OCI-LY7 (cell line): ENCODE results near the gene LPIN2. TPM values are rescaled to one million over a fixed set of nuclear protein-coding genes. Genes with fewer than 3 reads are reported as not detected.

Source experiments
- BruUV-seq: library from RNA; stranded (reverse); fragments of 400-500 nt; replicated peaks from 2 replicates; lab custom pipeline; 2021; lab: Mats Ljungman, UMichigan
- CTCF ChIA-PET: fragments of 300-600 bp; sonication (Branson Sonifier 250); formaldehyde crosslinking; loops from one replicate; lab custom pipeline; 2022; ENCODE audit warnings: antibody characterized with exemption; ENCODE audit not compliant: unreplicated experiment; lab: Charles Lee
- POLR2A ChIA-PET: fragments of 300-600 bp; sonication (Branson Sonifier 250); formaldehyde crosslinking; loops from one replicate; lab custom pipeline; 2022; ENCODE audit warnings: antibody characterized with exemption; lab: Charles Lee
- DNase-seq: peaks from one replicate; pipeline ENCODE4 v3.0.0-alpha.2; 2015; ENCODE audit warnings: low spot score
- H2AFZ ChIP-seq: fragments of 200-600 bp; sonication (generic), shearing (Covaris generic); 2 replicates; pipeline ENCODE4 v1.6.1; 2014; ENCODE audit warnings: mild to moderate bottlenecking, antibody characterized with exemption, low read length, moderate library complexity
- H3K27ac ChIP-seq: fragments of 200-600 bp; sonication (generic); 2 replicates; pipeline ENCODE4 v1.5.1; 2014; ENCODE audit warnings: mixed run types, low read depth, mild to moderate bottlenecking, moderate library complexity, low read length, inconsistent platforms; ENCODE audit not compliant: poor library complexity, severe bottlenecking
- H3K36me3 ChIP-seq: fragments of 200-600 bp; sonication (generic); 2 replicates; pipeline ENCODE4 v1.6.1; 2014; ENCODE audit warnings: mild to moderate bottlenecking, antibody characterized with exemption, low read length, moderate library complexity, mixed read lengths; ENCODE audit not compliant: insufficient read depth
- H3K4me1 ChIP-seq: fragments of 200-600 bp; sonication (generic); 2 replicates; pipeline ENCODE4 v1.5.1; 2014; ENCODE audit warnings: mild to moderate bottlenecking, low read length; ENCODE audit not compliant: insufficient read depth, poor library complexity, severe bottlenecking
- H3K4me2 ChIP-seq: fragments of 200-600 bp; sonication (generic); 2 replicates; pipeline ENCODE4 v1.6.1; 2014; ENCODE audit warnings: mild to moderate bottlenecking, low read length
- H3K4me3 ChIP-seq: fragments of 200-600 bp; sonication (generic); 2 replicates; pipeline ENCODE4 v1.5.1; 2014; ENCODE audit warnings: mild to moderate bottlenecking, low read depth, low read length; ENCODE audit not compliant: poor library complexity, severe bottlenecking
- H3K79me2 ChIP-seq: fragments of 200-600 bp; sonication (generic); 2 replicates; pipeline ENCODE4 v1.6.1; 2016; ENCODE audit warnings: low read depth, mild to moderate bottlenecking, low read length, moderate library complexity, mixed read lengths; ENCODE audit not compliant: insufficient read depth
- H3K9me2 ChIP-seq: fragments of 200-600 bp; sonication (generic); 2 replicates; pipeline ENCODE4 v1.6.1; 2016; ENCODE audit warnings: mild to moderate bottlenecking, low read length, mixed read lengths; ENCODE audit not compliant: insufficient read depth
- H3K9me3 ChIP-seq: fragments of 200-600 bp; sonication (generic); 2 replicates; pipeline ENCODE4 v1.6.1; 2014; ENCODE audit warnings: mild to moderate bottlenecking, mixed run types, low read length, mixed read lengths
- H4K20me1 ChIP-seq: fragments of 200-600 bp; sonication (generic); 2 replicates; pipeline ENCODE4 v1.6.1; 2014; ENCODE audit warnings: mild to moderate bottlenecking, antibody characterized with exemption, low read length, moderate library complexity, mixed read lengths; ENCODE audit not compliant: insufficient read depth
- EZH2phosphoT487 ChIP-seq: fragments of 200-600 bp; sonication (generic); IDR thresholded peaks from 2 replicates; pipeline ENCODE4 v1.6.1; 2018; ENCODE audit warnings: low read depth, borderline replicate concordance, mild to moderate bottlenecking, mixed run types, antibody characterized with exemption, low read length, moderate library complexity, mixed read lengths
- intact Hi-C: fragments of 100-400 bp; cut with micrococcal nuclease; formaldehyde crosslinking; loops from one replicate; pipeline ENCODE4 v1.10.0; 2022; ENCODE audit not compliant: unreplicated experiment
- total RNA-seq, 2 experiments: library from RNA; depleted of rRNA in 1 of 2; stranded (reverse); fragments of >200 nt in 1 of 2; shearing (Covaris generic) in 1 of 2; gene quantifications; 2 replicates each; pipeline ENCODE4 v1.2.3, GENCODE V29; 2014 to 2022
- TF ChIP-seq, protein P1 (sequence below): fragments of 200-600 bp; sonication (generic); conservative IDR thresholded peaks from 2 replicates; pipeline ENCODE4 v1.5.1; 2014; ENCODE audit warnings: mild to moderate bottlenecking, antibody characterized with exemption, low read length, moderate library complexity, mixed read lengths

Gene LPIN2
- total RNA-seq, 2 experiments from 2014 or later: 18.9 to 20.1 TPM

DNA sequence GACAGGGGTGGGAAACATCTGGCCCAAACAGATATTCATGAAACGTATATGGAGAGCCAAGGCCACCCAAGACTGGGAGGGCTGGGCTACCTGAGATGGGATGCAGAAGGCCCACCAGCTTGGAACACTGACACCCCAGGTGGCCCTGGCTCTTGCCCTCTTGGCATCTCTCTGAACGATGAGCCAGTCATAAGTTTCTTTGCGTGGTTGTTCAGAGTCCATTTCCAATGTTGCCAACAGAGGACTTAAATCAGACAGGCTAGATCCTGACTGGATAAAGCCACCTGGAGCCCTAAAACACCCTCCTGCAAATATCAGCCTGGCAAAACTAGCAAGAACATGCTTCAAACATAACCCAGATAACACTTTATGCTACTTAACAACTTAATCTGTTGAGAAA is 42.6 kb downstream of the LPIN2 start:
- no peaks in the 10 kb centered on the region for H3K9me3 ChIP-seq
- no peaks in the 10 kb centered on the region for H3K9me2 ChIP-seq
- no peaks in the 10 kb centered on the region for H3K36me3 ChIP-seq
- DNase-seq: no peak
- no peaks in the 10 kb centered on the region for H3K79me2 ChIP-seq
- ChIA-PET CTCF (no interaction called here), POLR2A (interaction anchor here (0.5 to 13.3 kb wide), 4 partner anchors 9 to 48 kb away, joined by 3 to 158 read pairs (median 4); no protein-coding TSS in a partner anchor)
- BruUV-seq: no TSS peak
- H2AFZ ChIP-seq: no peak overlapping the region
- no peak overlapping the region for H3K27ac ChIP-seq
- no peak for TF ChIP-seq EZH2phosphoT487
- TF ChIP-seq, protein P1, sequence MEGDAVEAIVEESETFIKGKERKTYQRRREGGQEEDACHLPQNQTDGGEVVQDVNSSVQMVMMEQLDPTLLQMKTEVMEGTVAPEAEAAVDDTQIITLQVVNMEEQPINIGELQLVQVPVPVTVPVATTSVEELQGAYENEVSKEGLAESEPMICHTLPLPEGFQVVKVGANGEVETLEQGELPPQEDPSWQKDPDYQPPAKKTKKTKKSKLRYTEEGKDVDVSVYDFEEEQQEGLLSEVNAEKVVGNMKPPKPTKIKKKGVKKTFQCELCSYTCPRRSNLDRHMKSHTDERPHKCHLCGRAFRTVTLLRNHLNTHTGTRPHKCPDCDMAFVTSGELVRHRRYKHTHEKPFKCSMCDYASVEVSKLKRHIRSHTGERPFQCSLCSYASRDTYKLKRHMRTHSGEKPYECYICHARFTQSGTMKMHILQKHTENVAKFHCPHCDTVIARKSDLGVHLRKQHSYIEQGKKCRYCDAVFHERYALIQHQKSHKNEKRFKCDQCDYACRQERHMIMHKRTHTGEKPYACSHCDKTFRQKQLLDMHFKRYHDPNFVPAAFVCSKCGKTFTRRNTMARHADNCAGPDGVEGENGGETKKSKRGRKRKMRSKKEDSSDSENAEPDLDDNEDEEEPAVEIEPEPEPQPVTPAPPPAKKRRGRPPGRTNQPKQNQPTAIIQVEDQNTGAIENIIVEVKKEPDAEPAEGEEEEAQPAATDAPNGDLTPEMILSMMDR: no peak
- peaks cover 25% of the 10 kb centered on the region for H3K4me1 ChIP-seq
- no peaks in the 10 kb centered on the region for H4K20me1 ChIP-seq
- no peak overlapping the region for H3K4me3 ChIP-seq
- intact Hi-C loops: loop anchor here (10.0 kb wide), 1 partner anchor 316 kb away; the partner anchor contains the start of gene SMCHD1
- no peak overlapping the region for H3K4me2 ChIP-seq

DNA sequence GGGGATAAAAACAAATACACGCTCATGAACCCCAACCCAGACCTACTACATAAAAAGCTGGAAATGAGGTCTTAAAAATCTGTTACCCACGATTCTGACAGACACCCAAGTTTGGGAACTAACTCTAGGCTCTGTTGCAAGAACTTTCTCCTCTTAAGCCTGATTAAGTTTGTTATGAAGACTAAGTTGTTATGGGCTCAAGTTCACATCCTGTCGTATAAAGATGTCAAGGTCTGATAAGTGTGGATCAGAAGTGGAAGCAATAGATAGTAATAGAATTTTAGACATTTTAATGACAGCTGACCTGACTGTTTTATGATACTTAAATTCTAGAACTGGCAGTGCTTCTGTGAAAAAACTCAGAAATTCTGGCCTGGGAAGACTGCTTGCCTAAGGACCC is 43.2 kb downstream of the LPIN2 start:
- TF ChIP-seq EZH2phosphoT487: no peak
- TF ChIP-seq, protein P1: no peak
- H3K4me3 ChIP-seq: no peak overlapping the region
- ChIA-PET CTCF (interaction anchor here (1.2 kb wide), 1 partner anchor 9 kb away, joined by 3 read pairs; no protein-coding TSS in a partner anchor), POLR2A (interaction anchor here (0.9 to 13.3 kb wide), 5 partner anchors 7 to 210 kb away, joined by 3 to 158 read pairs (median 5); no protein-coding TSS in a partner anchor)
- H3K4me2 ChIP-seq: no peak overlapping the region
- H3K79me2 ChIP-seq: peaks cover 1% of the 10 kb centered on the region; the same call in 1 of the 2 replicates
- H3K9me2 ChIP-seq: no peaks in the 10 kb centered on the region
- no TSS peak for BruUV-seq
- H3K9me3 ChIP-seq: no peaks in the 10 kb centered on the region
- no peaks in the 10 kb centered on the region for H3K36me3 ChIP-seq
- H3K27ac ChIP-seq: no peak overlapping the region
- peaks cover 25% of the 10 kb centered on the region for H3K4me1 ChIP-seq
- H4K20me1 ChIP-seq: no peaks in the 10 kb centered on the region
- H2AFZ ChIP-seq: no peak overlapping the region
- intact Hi-C loops: loop anchor here (10.0 kb wide), 1 partner anchor 315 kb away; the partner anchor contains the start of gene SMCHD1
- DNase-seq: no peak

DNA sequence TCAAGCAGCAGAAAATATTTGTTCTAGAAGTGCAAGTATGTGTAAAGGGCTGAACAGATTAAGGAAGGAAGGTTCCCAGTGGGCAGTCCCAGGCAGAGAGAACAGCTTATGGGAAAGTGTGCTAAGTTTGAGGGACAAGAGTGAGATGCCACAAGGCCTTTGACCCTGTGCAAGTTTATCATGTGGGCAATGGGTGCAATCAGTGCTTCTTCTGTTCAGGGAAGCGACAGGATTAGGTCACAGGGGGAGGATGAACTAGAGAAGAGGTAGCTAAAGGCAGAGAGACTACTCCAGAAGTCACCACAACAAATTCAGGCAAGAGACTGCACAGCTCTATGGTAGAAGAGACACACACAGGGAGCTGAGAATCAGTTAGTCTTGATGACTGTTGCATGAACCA is 44.3 kb downstream of the LPIN2 start:
- H3K36me3 ChIP-seq: no peaks in the 10 kb centered on the region
- H3K9me3 ChIP-seq: no peaks in the 10 kb centered on the region
- no peak for DNase-seq
- no peaks in the 10 kb centered on the region for H4K20me1 ChIP-seq
- ChIA-PET POLR2A (interaction anchor here (0.5 to 13.3 kb wide), 6 partner anchors 8 to 383 kb away, joined by 3 to 158 read pairs (median 4); no protein-coding TSS in a partner anchor), CTCF (interaction anchor here (1.2 kb wide), 1 partner anchor 11 kb away, joined by 3 read pairs; no protein-coding TSS in a partner anchor)
- H3K4me1 ChIP-seq: peaks cover 28% of the 10 kb centered on the region
- intact Hi-C loops: no loop called here
- no peak overlapping the region for H3K4me3 ChIP-seq
- no peak overlapping the region for H3K27ac ChIP-seq
- no peak for TF ChIP-seq EZH2phosphoT487
- TF ChIP-seq, protein P1: no peak
- H2AFZ ChIP-seq: no peak overlapping the region
- peaks cover 8% of the 10 kb centered on the region; the same call in 1 of the 2 replicates for H3K79me2 ChIP-seq
- no peak overlapping the region for H3K4me2 ChIP-seq
- no TSS peak for BruUV-seq
- no peaks in the 10 kb centered on the region for H3K9me2 ChIP-seq
